Measurements from ENCODE around the gene NUDT2. TPM values are rescaled to one million over a fixed set of nuclear protein-coding genes. Genes with fewer than 3 reads are reported as not detected.
A peak's percentile ranks its signal among the peaks of the same experiment; 100 is the strongest.

NUDT2 gene
- polyA plus RNA-seq (2011; rRNA removed) = 37.8 and 39.5 TPM in 2 replicates
- polyA minus RNA-seq (2011; rRNA and poly(A)+ RNA removed) = 4.5 and 9.0 TPM in 2 replicates

DNA sequence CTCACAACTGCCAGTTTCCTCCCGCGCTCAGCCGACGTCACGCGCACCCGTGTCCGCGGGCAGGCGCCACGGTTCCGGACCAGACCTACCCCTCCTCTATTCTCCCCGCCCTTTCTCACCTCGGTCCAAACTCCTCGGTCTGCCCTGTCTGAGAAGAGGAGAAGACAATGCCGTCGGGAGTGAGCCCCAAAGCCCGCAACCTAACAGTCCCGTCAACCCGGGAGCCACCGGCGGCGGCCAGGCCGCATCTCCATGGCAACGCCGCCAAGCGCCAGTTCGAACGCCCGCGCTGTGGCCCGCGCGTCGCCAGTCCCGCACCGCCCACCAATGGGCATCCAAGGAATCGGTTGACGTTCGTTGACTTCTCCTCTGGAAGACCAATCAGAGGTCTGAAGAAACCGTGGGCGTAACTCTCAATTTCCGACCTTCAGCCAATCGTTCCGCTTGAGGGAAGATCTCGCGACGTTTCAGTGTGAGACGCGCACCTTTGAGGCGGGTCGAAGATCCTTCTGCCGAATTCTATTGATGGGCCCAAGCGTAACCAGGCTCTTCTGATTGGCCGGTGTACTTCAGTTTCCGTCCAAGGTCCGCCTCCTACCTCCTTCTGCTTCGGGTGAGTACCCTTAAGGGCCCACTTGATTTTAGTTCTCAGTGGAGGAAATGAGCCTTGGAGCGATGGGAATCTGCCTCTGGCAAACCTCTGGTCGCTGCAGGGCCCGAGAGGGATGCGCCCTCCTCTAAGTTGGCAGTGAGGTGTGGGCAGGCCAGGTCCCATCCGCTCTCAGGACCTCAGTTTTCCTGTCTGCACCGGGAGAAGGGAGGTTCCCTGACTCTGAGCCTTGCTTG is at the start of gene NUDT2, which contains the start of gene KIF24:
Gene NUDT2, plus strand, starts transcription at position 583 of the 846 bp plus-strand sequence. CDS start 9,471 bp downstream, outside the sequence.
Gene KIF24, minus strand, starts transcription at position 282 of the 846 bp plus-strand sequence. CDS start 17,922 bp downstream, outside the sequence.
- ChIA-PET POLR2A (no interaction called here), CTCF (no interaction called here)
- Histone ChIP-seq H3K36me3 (ENCODE audit: control insufficient read depth, insufficient read depth, low read length) (no peaks in the 10 kb centered on the region), H3K27me3 (ENCODE audit: control insufficient read depth, insufficient read depth, low read length) (no peaks in the 10 kb centered on the region), H3K4me3 (ENCODE audit: low read depth, low read length) (peak within 1 kb of the TSS; percentile 91)
- TF ChIP-seq, protein P1, sequence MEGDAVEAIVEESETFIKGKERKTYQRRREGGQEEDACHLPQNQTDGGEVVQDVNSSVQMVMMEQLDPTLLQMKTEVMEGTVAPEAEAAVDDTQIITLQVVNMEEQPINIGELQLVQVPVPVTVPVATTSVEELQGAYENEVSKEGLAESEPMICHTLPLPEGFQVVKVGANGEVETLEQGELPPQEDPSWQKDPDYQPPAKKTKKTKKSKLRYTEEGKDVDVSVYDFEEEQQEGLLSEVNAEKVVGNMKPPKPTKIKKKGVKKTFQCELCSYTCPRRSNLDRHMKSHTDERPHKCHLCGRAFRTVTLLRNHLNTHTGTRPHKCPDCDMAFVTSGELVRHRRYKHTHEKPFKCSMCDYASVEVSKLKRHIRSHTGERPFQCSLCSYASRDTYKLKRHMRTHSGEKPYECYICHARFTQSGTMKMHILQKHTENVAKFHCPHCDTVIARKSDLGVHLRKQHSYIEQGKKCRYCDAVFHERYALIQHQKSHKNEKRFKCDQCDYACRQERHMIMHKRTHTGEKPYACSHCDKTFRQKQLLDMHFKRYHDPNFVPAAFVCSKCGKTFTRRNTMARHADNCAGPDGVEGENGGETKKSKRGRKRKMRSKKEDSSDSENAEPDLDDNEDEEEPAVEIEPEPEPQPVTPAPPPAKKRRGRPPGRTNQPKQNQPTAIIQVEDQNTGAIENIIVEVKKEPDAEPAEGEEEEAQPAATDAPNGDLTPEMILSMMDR (IDR thresholded peaks at IDR 0.05; ENCODE audit: insufficient read depth, low read depth, low read length) = no peak
- peak; percentile 100 for DNase-seq (ENCODE audit: low read depth)

DNA sequence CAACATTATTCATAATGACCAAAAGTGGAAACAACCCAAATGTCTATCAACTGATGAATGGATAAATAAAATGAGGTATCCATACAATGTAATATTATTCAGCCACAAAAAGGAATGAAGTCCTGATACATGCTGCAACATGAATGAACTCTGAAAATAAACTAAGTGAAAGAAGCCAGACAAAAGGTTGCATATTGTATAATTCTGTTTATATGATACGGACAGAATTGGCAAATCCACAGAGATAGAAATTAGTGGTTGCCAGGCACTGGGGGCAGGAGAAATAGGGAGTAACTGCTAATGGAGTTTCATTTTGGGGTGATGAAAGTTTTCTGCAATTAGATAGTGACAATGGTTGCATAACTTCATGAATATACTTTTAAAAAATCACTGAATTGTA is 47.3 kb upstream of the NUDT2 start:
- TF ChIP-seq, protein P1 (IDR thresholded peaks at IDR 0.05; ENCODE audit: insufficient read depth, low read depth, low read length) = no peak
- ChIA-PET CTCF (interaction anchor here (0.8 to 1.1 kb wide), 3 partner anchors 14 to 53 kb away, joined by 3 read pairs; no protein-coding TSS in a partner anchor), POLR2A (no interaction called here)
- Histone ChIP-seq H3K36me3 (ENCODE audit: control insufficient read depth, insufficient read depth, low read length) (no peaks in the 10 kb centered on the region), H3K27me3 (ENCODE audit: control insufficient read depth, insufficient read depth, low read length) (no peaks in the 10 kb centered on the region), H3K4me3 (ENCODE audit: low read depth, low read length) (no peak overlapping the region)
- DNase-seq (ENCODE audit: low read depth) = no peak

DNA sequence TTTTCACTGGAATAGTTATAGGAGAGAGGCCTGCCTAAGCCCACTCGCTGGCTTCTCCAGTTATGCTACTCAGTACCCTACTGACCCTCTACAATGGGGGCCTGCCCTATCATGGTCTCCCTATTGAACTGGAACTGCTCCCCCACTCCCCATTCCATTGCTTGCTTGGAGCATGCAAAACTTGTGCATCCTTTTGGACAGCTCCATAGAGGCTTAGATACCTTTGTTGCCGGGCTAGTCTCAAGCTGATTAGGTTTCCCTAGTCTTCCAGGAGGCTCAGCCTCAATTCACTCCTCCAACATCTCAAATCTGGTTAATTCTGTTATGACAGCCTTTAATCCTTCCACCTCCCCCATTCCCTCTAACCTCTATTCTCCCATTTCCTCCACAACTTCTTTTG is 40.2 kb upstream of the NUDT2 start:
- no peaks in the 10 kb centered on the region for H3K36me3 ChIP-seq (ENCODE audit: control insufficient read depth, insufficient read depth, low read length)
- POLR2A ChIA-PET = no interaction called here
- no peak for DNase-seq (ENCODE audit: low read depth)
- CTCF ChIA-PET = interaction anchor here (0.5 to 1.1 kb wide), 3 partner anchors 13 to 90 kb away, joined by 3 to 4 read pairs (median 3); no protein-coding TSS in a partner anchor
- no peak overlapping the region for H3K4me3 ChIP-seq (ENCODE audit: low read depth, low read length)
- TF ChIP-seq, protein P1 (IDR thresholded peaks at IDR 0.05; ENCODE audit: insufficient read depth, low read depth, low read length) = no peak
- no peaks in the 10 kb centered on the region for H3K27me3 ChIP-seq (ENCODE audit: control insufficient read depth, insufficient read depth, low read length)

DNA sequence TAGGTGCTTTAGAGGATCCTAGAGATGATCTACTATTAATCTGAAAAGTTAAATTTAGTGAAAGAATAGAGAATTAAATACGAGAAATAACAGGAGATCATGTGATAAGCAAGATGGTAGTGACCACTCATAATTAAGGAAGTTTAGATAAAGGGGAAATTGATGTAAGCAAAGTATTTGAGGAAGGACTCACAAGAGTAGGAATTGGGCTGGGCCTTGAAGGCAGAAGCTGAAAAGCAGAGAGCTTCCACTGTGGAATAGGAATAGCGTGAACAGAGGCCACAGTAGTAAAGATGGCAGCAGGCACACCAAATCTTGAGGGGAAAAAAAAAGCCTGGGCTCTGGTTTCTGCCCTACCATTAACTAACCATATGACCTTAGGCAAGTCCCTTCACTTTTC is 38.3 kb upstream of the NUDT2 start:
- H3K36me3 ChIP-seq (ENCODE audit: control insufficient read depth, insufficient read depth, low read length) = no peaks in the 10 kb centered on the region
- TF ChIP-seq, protein P1 (IDR thresholded peaks at IDR 0.05; ENCODE audit: insufficient read depth, low read depth, low read length) = no peak
- H3K4me3 ChIP-seq (ENCODE audit: low read depth, low read length) = no peak overlapping the region
- H3K27me3 ChIP-seq (ENCODE audit: control insufficient read depth, insufficient read depth, low read length) = no peaks in the 10 kb centered on the region
- ChIA-PET POLR2A (no interaction called here), CTCF (no interaction called here)
- DNase-seq (ENCODE audit: low read depth) = no peak

DNA sequence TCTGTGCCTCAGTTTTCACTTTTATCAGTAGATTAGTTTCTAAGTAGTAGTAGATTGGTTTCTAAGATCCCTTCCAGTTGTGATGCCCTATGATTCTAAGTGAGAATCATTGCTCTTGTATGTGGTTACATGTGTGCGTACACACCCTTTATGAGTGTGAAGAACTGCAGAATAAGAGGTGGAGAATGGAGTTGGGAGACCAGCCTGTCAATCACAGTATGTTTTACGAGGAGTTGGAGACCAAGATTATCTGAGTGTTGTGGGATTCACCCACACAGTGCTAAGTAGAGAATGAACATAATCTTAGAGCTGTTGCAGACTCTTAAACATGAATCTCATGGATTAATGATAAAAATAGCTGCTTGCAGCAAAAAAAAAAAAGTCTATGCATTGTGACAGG is 37.9 kb upstream of the NUDT2 start:
- ChIA-PET CTCF (no interaction called here), POLR2A (interaction anchor here (0.7 kb wide), 1 partner anchor 188 kb away, joined by 9 read pairs; no protein-coding TSS in a partner anchor)

More for the DNA sequence above, 37.9 kb upstream of the NUDT2 start:
- no peak for DNase-seq (ENCODE audit: low read depth)
- TF ChIP-seq, protein P1 (IDR thresholded peaks at IDR 0.05; ENCODE audit: insufficient read depth, low read depth, low read length) = no peak
- H3K4me3 ChIP-seq (ENCODE audit: low read depth, low read length) = no peak overlapping the region
- H3K27me3 ChIP-seq (ENCODE audit: control insufficient read depth, insufficient read depth, low read length) = no peaks in the 10 kb centered on the region
- H3K36me3 ChIP-seq (ENCODE audit: control insufficient read depth, insufficient read depth, low read length) = no peaks in the 10 kb centered on the region
